ENCODE measurements around the gene ACY1.

- TF ChIP-seq CTCF (IDR thresholded peaks at IDR 0.05) (no peak), POLR2A (IDR thresholded peaks at IDR 0.05) (no peak)
These were observed 21.4 kb upstream of the ACY1 start for GRCh38 chr3:51961602-51962569.

All from right lobe of liver (tissue), 4 donors.